ENCODE results near the gene NUDT2. TPM values are rescaled to one million over a fixed set of nuclear protein-coding genes. Genes with fewer than 3 reads are reported as not detected.

Gene NUDT2
- polyA plus RNA-seq, 1 of the 3 experiments (the other 2 are of a cell fraction), result 47.8 TPM

DNA sequence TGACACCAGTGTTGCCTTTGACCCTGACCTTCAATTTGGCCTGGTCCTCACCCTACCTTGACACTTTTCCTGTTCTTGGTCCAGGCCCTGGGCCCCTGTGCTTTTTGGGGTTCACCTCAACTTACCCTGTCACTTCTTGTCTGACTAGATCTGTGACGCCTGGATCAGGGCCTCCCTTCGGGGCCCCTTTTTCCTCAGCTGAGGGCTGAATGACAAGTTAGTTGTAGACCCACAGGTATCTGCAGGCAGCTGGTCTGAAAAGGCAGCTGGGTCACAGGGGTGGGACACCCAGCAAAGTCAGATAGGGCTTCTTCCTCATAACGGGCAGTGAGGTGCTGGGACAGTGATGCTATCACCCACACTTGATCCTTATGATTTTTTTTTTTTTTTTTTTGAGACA, 57.3 kb downstream of the NUDT2 start:
- Histone ChIP-seq H3K4me1 (ENCODE audit: control insufficient read depth in 1 of 2, insufficient read depth in 2 of 2, low read depth in 1 of 2, low read length in 1 of 2) (no peaks in the 10 kb centered on the region), H3F3A (replicated peaks; ENCODE audit: insufficient read depth) (no peaks in the 10 kb centered on the region), H3K79me2 (ENCODE audit: insufficient read depth) (no peaks in the 10 kb centered on the region), H3K9me3 (no peaks in the 10 kb centered on the region), H3K9me2 (0 out of 2 replicates have a peak, but pooled peaks cover 2% of the 10 kb centered on the region), H3K4me2 (no peak overlapping the region), H3K27me3 (ENCODE audit: insufficient read depth) (no peaks in the 10 kb centered on the region), H3K9ac (no peak overlapping the region), H3K27ac (ENCODE audit: low read depth in 2 of 2, low read length in 1 of 2) (no peak overlapping the region), H4K20me1 (ENCODE audit: insufficient read depth) (no peaks in the 10 kb centered on the region), H3K4me3 (ENCODE audit: low read depth in 2 of 2, low read length in 1 of 2) (no peak overlapping the region), H3K36me3 (replicated peaks in 1 of 2; ENCODE audit: control insufficient read depth in 1 of 2, insufficient read depth in 2 of 2, low read length in 1 of 2) (no peaks in the 10 kb centered on the region), H2AFZ (ENCODE audit: low read depth) (no peak overlapping the region)
- WGBS (ENCODE audit: low lambda C conversion rate), result 91% methylated on average over 1 of the region's 3 CpGs
- no peak for DNase-seq
- POLR2A ChIA-PET, result no interaction called here
- CTCF ChIA-PET, result interaction anchor here (1.6 to 1.9 kb wide), 2 partner anchors 114 to 217 kb away, joined by 4 to 8 read pairs; no protein-coding TSS in a partner anchor
- TF ChIP-seq, protein P1, sequence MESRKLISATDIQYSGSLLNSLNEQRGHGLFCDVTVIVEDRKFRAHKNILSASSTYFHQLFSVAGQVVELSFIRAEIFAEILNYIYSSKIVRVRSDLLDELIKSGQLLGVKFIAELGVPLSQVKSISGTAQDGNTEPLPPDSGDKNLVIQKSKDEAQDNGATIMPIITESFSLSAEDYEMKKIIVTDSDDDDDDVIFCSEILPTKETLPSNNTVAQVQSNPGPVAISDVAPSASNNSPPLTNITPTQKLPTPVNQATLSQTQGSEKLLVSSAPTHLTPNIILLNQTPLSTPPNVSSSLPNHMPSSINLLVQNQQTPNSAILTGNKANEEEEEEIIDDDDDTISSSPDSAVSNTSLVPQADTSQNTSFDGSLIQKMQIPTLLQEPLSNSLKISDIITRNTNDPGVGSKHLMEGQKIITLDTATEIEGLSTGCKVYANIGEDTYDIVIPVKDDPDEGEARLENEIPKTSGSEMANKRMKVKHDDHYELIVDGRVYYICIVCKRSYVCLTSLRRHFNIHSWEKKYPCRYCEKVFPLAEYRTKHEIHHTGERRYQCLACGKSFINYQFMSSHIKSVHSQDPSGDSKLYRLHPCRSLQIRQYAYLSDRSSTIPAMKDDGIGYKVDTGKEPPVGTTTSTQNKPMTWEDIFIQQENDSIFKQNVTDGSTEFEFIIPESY (IDR thresholded peaks at IDR 0.05; ENCODE audit: borderline replicate concordance, low read depth), result no peak
- TF ChIP-seq SMC3 (IDR thresholded peaks at IDR 0.05; ENCODE audit: low read depth, low read length) (no peak), RFX5 (IDR thresholded peaks at IDR 0.05; ENCODE audit: low read length) (no peak), FOSL2 (IDR thresholded peaks at IDR 0.05; ENCODE audit: borderline replicate concordance, low read depth) (no peak), ELF1 (IDR thresholded peaks at IDR 0.05) (no peak), TAF1 (IDR thresholded peaks at IDR 0.05; ENCODE audit: borderline replicate concordance, low read depth, low read length) (no peak), RAD21 (IDR thresholded peaks at IDR 0.05; ENCODE audit: low read length) (no peak), NFIC (IDR thresholded peaks at IDR 0.05; ENCODE audit: borderline replicate concordance) (no peak), YY1 (IDR thresholded peaks at IDR 0.05; ENCODE audit: low read depth) (no peak), RCOR1 (IDR thresholded peaks at IDR 0.05; ENCODE audit: low read length) (no peak), NRF1 (IDR thresholded peaks at IDR 0.05; ENCODE audit: low read depth, low read length) (no peak)
- TF ChIP-seq, protein P2, sequence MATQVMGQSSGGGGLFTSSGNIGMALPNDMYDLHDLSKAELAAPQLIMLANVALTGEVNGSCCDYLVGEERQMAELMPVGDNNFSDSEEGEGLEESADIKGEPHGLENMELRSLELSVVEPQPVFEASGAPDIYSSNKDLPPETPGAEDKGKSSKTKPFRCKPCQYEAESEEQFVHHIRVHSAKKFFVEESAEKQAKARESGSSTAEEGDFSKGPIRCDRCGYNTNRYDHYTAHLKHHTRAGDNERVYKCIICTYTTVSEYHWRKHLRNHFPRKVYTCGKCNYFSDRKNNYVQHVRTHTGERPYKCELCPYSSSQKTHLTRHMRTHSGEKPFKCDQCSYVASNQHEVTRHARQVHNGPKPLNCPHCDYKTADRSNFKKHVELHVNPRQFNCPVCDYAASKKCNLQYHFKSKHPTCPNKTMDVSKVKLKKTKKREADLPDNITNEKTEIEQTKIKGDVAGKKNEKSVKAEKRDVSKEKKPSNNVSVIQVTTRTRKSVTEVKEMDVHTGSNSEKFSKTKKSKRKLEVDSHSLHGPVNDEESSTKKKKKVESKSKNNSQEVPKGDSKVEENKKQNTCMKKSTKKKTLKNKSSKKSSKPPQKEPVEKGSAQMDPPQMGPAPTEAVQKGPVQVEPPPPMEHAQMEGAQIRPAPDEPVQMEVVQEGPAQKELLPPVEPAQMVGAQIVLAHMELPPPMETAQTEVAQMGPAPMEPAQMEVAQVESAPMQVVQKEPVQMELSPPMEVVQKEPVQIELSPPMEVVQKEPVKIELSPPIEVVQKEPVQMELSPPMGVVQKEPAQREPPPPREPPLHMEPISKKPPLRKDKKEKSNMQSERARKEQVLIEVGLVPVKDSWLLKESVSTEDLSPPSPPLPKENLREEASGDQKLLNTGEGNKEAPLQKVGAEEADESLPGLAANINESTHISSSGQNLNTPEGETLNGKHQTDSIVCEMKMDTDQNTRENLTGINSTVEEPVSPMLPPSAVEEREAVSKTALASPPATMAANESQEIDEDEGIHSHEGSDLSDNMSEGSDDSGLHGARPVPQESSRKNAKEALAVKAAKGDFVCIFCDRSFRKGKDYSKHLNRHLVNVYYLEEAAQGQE (IDR thresholded peaks at IDR 0.05; ENCODE audit: low read depth, low read length), result no peak
- TF ChIP-seq, protein P3, sequence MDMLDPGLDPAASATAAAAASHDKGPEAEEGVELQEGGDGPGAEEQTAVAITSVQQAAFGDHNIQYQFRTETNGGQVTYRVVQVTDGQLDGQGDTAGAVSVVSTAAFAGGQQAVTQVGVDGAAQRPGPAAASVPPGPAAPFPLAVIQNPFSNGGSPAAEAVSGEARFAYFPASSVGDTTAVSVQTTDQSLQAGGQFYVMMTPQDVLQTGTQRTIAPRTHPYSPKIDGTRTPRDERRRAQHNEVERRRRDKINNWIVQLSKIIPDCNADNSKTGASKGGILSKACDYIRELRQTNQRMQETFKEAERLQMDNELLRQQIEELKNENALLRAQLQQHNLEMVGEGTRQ (IDR thresholded peaks at IDR 0.05; ENCODE audit: borderline replicate concordance, low read depth, low read length), result no peak
